ENCODE measurements around the gene ARL11.

The ARL11 gene

DNA sequence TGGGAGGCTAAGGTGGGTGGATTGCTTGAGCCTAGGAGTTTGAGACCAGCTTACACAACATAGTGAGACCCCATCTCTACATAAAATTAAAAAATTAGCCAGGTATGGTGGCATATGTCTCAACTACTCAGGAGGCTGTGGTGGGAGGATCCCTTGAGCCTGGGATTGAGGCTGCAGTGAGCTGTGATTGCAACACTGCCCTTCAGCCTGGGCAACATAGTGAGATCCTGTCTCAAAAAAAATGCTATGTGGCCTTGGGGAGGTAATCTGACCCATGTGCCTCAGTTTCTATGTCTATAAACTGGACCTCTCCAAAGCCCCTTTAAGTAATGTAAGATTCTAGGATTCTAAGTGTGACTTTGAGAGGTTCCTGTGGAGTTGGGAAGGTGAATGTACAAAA, 25.2 kb downstream of the ARL11 start:
- no peaks in the 10 kb centered on the region for H3K9me3 Mint-ChIP-seq
- peaks cover 2% of the 10 kb centered on the region for H3K36me3 Mint-ChIP-seq
- H3K27me3 Mint-ChIP-seq = no peaks in the 10 kb centered on the region
- no peaks in the 10 kb centered on the region for H3K4me1 Mint-ChIP-seq
- no peak overlapping the region for H3K4me3 Mint-ChIP-seq
- no peak overlapping the region for H3K27ac Mint-ChIP-seq

DNA sequence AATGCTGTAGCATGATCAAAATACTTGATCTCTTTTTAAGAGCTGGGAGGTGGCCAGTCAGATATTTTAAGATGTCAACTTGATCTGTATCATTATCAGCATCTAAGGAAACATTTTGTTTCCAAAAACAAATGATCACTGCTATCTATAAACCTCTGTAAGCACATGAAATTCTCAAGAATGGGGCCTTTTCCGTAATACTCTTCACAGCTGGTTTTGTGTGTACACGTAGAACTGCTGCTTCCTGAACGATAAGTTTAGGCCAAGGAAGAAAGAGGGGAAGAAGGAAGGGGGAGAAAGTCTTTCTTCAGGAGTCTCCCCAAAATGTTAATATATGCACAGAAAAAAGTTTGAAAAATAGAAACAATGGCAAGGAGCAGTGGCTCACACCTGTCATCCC, 25.7 kb downstream of the ARL11 start:
- H3K36me3 Mint-ChIP-seq = peaks cover 2% of the 10 kb centered on the region
- no peaks in the 10 kb centered on the region for H3K27me3 Mint-ChIP-seq
- H3K4me1 Mint-ChIP-seq = no peaks in the 10 kb centered on the region
- no peak overlapping the region for H3K4me3 Mint-ChIP-seq
- H3K9me3 Mint-ChIP-seq = no peaks in the 10 kb centered on the region
- H3K27ac Mint-ChIP-seq = no peak overlapping the region

DNA sequence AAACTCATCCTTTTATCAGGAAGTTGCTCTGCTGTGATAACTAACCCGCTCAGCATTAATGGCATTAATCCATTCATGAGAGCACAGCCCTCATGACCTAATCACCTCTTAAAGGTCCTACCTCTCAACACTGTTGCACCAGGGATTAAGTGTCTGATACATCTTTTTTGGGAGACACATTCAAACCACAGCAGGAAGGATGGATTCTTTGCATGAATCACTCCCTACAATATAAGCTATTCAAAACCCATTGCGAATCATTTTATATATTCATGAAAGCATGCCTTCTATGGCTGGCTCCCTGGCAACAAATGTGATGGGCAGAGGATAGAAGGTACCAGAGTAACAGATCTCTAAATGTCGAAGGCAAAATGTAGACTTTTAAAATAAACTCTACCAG, 27.6 kb downstream of the ARL11 start:
- Mint-ChIP-seq H3K4me1 (no peaks in the 10 kb centered on the region), H3K4me3 (no peak overlapping the region), H3K36me3 (peaks cover 4% of the 10 kb centered on the region), H3K27ac (no peak overlapping the region), H3K9me3 (no peaks in the 10 kb centered on the region), H3K27me3 (no peaks in the 10 kb centered on the region)

DNA sequence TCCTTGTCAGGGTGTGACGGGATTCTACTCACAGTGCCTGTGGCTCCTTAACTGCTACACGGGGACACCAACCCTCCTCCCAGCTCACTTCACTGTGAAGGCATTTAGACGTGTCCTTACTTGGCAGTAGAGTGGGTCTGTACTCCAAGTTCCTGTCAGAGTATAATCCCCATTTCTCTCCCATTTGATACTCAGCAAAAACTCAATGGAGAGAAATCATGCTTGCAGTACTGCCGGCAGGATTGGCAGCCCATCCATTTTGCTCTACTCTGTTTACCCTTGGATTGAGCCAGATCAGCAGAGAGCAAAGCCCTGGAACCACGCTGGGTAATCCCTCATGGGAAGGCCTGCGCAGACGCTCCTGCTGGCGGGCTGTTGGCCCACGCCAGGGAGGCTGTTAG, 28.9 kb downstream of the ARL11 start:
- H3K9me3 Mint-ChIP-seq = no peaks in the 10 kb centered on the region
- H3K36me3 Mint-ChIP-seq = peaks cover 4% of the 10 kb centered on the region
- H3K4me3 Mint-ChIP-seq = no peak overlapping the region
- no peaks in the 10 kb centered on the region for H3K27me3 Mint-ChIP-seq
- no peaks in the 10 kb centered on the region for H3K4me1 Mint-ChIP-seq
- no peak overlapping the region for H3K27ac Mint-ChIP-seq

DNA sequence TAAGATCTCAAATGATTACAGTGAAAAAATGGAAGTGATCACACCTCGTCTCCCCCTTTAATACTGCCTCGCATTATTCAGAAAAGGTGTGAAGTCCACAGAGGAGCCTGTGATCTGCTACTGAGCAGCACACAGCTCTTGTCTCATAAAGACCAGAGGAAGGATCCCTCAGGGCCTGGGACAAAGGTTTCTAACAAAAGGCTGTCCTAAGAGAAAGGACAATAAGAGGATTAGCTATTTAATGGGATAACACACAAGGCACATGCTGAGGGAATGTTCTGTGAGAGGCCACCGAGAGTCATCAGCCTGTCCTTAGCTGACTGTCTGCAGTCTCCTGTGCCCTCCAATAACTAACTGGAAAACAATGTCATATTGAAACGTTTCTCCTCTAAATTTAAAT, 36.3 kb downstream of the ARL11 start:
- no peaks in the 10 kb centered on the region for H3K9me3 Mint-ChIP-seq
- no peak overlapping the region for H3K4me3 Mint-ChIP-seq
- H3K27ac Mint-ChIP-seq = no peak overlapping the region
- no peaks in the 10 kb centered on the region for H3K4me1 Mint-ChIP-seq
- H3K27me3 Mint-ChIP-seq = no peaks in the 10 kb centered on the region
- H3K36me3 Mint-ChIP-seq = peaks cover 9% of the 10 kb centered on the region

DNA sequence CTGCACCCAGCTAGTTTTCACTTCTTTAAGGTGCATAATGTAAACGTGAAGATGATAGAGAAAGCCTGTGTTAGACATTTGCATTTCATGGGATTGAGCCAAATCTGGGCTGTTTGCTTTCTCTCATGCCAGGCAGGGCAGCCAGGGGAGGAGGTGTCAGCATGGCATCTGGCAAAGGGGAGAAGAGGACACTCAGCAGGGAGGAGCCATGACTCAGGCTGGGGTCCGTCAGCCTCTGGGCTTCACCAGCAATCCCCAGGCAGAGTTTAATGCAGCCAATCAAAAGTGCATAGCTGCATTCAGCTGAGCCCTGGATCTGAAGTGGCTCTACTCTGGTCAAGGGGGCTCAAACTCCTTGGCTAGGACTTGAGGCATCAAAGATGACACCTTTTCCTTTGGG, 39.5 kb downstream of the ARL11 start:
- Mint-ChIP-seq H3K36me3 (peaks cover 7% of the 10 kb centered on the region), H3K27me3 (no peaks in the 10 kb centered on the region), H3K9me3 (no peaks in the 10 kb centered on the region), H3K27ac (no peak overlapping the region), H3K4me3 (no peak overlapping the region), H3K4me1 (no peaks in the 10 kb centered on the region)

DNA sequence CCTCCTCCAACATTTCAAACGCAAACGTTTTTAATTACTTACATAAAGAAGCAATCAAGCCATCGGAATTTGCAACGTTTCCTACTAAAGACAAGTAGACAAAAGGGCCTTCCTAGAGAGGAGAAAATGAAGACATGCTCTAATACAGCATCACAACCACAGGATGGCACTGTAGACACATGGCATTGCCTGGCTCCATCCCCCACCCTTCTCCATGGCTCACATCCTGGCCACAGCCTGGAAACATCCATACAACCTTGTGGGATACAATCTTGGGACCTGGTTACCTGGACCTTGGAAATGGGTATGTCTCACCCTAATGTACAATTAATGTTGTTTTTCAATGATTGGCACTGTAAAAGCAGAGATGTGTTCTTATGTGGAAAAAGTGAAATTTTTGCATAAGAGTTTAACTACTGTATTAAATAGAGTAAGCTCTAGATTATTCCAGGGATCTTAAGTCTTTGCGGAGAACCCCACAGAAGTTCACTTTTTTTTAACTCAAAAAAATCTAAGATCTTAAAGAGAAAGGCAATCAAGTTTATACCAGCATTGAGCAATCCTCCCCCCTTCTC, 41.5 kb downstream of the ARL11 start:
- H3K4me3 Mint-ChIP-seq = no peak overlapping the region
- H3K27ac Mint-ChIP-seq = no peak overlapping the region
- peaks cover 7% of the 10 kb centered on the region for H3K36me3 Mint-ChIP-seq
- H3K9me3 Mint-ChIP-seq = no peaks in the 10 kb centered on the region
- H3K27me3 Mint-ChIP-seq = no peaks in the 10 kb centered on the region
- H3K4me1 Mint-ChIP-seq = no peaks in the 10 kb centered on the region

DNA sequence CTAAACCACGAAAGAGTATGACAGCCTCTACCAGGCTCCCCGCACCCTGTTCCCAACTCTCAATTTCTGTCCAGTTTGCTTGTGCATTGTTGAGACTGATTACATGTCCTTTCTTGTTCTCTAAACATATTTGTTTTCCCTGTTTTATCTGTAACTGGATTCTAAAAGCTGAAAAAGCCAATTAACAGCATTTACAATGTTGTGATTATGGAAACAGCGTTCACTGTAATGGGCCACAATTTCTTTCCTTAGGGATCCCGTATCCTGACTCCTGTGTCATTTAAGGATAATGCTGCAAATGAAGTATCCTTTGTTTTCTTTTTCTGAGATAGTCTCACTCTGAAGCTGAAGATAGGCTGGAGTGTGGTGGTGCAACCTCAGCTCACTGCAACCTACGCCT, 42.5 kb downstream of the ARL11 start:
- no peaks in the 10 kb centered on the region for H3K9me3 Mint-ChIP-seq
- no peaks in the 10 kb centered on the region for H3K27me3 Mint-ChIP-seq
- H3K4me1 Mint-ChIP-seq = no peaks in the 10 kb centered on the region
- H3K4me3 Mint-ChIP-seq = no peak overlapping the region
- H3K36me3 Mint-ChIP-seq = peaks cover 6% of the 10 kb centered on the region
- no peak overlapping the region for H3K27ac Mint-ChIP-seq

DNA sequence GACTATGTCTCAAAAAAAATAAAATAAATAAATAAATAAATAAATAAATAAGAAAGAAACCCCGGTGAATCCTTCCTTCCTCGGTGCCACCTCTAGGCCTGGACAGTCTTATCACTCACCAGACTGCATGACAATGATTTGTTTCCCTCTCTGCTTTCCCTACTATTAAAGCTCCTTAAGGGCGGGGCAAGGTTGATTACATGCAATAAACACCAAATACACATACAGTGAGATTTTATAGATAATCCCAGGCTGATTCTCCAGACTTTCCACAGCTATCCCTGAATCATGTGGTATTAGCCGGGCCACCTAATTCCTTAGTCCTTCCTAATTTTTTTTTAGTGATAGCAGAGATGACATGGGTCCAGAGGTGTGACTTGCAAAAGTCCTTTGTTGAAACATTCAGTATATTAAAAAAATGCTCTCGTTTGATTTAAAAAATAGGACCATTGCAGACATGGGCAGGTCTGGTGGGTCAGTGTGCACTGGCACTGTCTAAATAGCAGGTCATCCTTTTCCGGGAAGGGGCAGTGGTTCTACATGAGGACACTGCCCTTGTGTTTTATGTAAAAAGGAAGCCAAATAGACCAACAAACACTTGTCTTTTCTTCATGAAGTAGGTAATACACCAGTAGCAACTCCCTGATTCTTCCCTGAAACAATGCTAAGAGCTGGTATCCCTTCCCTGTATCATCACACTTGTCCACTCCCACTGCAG, 48.4 kb downstream of the ARL11 start:
- Mint-ChIP-seq H3K27ac (no peak overlapping the region), H3K9me3 (no peaks in the 10 kb centered on the region), H3K4me1 (peaks cover 8% of the 10 kb centered on the region), H3K4me3 (no peak overlapping the region), H3K27me3 (no peaks in the 10 kb centered on the region), H3K36me3 (peaks cover 6% of the 10 kb centered on the region)

DNA sequence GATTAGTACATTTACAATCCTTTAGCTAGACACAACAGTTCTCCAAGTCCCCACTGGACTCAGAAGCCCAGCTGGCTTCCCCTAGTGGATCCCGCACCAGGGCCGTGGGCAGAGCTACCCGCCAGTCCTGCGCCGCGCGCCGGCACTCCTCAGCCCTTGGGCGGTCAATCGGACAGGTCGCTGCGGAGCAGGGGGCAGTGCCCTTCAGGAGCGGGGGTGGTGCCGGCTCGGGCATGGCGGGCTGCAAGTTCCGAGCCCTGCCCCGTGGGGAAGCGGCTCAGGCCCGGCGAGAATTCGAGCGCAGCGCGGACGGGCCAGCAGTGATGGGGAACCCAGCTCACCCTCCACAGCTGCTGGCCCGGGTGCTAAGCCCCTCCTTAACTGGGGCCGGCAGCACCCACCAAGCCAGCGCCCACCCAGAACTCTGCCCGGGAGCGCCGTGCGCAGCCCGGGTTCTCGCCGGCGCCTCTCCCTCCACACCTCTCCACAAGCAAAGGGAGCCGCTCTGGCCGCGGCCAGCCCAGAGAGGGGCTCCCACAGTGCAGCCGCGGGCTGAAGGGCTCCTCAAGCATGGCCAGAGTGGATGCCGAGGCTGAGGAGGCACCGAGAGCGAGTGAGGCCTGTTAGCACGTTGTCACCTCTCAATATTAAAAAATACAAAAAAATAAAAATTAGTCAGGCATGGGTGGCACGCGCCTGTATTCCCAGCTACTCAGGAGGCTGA, 50.0 kb downstream of the ARL11 start:
- Mint-ChIP-seq H3K27me3 (no peaks in the 10 kb centered on the region), H3K4me3 (no peak overlapping the region), H3K9me3 (no peaks in the 10 kb centered on the region), H3K4me1 (peaks cover 8% of the 10 kb centered on the region), H3K36me3 (peaks cover 6% of the 10 kb centered on the region), H3K27ac (no peak overlapping the region)

DNA sequence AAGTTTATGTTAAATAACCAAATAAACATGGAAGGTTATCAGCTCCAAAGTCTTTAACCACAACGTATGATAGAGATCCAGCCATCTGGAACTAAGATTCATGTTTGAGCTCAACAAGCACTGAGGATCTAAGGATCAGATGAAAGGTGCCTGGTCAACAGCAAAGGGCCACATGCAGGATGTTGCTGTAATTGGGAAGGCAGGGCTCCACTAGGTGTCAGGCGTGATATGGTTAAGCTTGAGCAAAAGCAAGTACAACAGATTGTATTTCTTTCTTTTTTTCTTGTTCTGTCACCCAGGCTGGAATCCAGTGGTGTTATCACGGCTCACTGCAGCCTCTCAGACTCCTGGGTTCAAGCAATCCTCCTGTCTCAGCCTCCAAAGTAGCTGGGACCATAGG, 50.9 kb downstream of the ARL11 start:
- H3K36me3 Mint-ChIP-seq = peaks cover 6% of the 10 kb centered on the region
- H3K4me1 Mint-ChIP-seq = peaks cover 14% of the 10 kb centered on the region
- no peaks in the 10 kb centered on the region for H3K27me3 Mint-ChIP-seq
- H3K27ac Mint-ChIP-seq = no peak overlapping the region
- no peaks in the 10 kb centered on the region for H3K9me3 Mint-ChIP-seq
- no peak overlapping the region for H3K4me3 Mint-ChIP-seq

DNA sequence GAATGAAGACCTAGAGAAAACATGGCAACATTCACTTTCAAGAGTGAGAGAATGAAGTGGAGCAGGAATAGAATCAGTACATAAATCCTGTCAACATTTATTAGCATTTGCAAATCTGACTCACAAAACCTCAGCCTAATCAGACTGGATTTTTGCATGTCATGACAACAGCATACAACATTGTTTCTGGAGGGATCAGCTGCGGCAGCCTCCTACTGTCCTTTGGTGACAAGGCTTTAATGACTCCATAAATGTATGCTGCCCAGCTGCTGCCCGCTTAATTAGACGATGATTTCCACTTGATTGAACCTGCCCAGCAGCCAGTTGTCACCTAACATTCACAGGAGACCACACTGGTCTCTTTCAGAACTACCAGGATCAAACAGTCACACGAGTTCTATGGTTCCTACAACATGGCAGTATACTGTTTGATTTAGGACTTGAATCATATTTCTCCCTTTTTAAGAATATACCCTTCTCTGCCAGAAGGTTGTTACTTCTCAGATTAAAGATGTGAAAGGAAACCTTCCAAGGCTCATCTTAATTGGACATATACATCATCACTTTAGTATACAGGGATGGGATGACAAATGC, 53.6 kb downstream of the ARL11 start:
- Mint-ChIP-seq H3K9me3 (no peaks in the 10 kb centered on the region), H3K36me3 (peaks cover 5% of the 10 kb centered on the region), H3K4me1 (peaks cover 28% of the 10 kb centered on the region), H3K27me3 (no peaks in the 10 kb centered on the region), H3K27ac (no peak overlapping the region), H3K4me3 (no peak overlapping the region)
